ENCODE data around the gene GID8. TPM values are rescaled to one million over a fixed set of nuclear protein-coding genes. Genes with fewer than 3 reads are reported as not detected.

GID8 gene
- total RNA-seq, 1 experiment from 2014 or later, result 37.2 TPM

DNA sequence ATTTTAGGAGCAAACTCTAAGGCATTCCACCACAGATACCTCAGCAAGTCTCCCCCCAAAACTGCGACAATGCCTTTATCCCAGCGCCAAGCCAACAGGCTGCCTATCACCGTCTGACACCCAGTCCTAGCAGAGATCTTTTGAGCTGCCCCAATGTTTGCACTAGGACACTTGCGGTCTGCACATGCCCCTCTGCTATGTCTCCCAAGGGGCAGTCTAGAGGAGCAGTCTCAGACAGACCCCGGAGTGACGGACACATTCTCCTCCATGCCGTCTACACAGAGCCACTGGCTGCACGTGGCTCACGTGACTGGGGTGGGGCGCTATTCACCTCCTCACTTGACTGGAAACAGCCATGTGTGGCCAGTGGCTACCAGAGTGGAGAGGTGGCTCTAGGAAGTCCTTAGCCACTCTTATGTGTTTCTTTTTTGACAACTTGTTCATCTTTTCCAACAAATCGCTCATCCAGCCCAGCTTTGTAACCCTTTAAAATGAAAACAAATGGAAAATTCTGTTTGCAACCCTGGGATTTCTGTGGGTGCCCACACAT lies 27.7 kb upstream of the GID8 start:
- peaks cover 67% of the 10 kb centered on the region for H3K79me2 ChIP-seq (ENCODE audit: low read length)
- no peaks in the 10 kb centered on the region for H3K27me3 ChIP-seq (ENCODE audit: low read length)
- CTCF ChIA-PET, result no interaction called here
- peaks cover 52% of the 10 kb centered on the region for H4K20me1 ChIP-seq (ENCODE audit: low read length)
- H3F3A ChIP-seq (ENCODE audit: low read length, unreplicated experiment), result no peaks in the 10 kb centered on the region
- no peak overlapping the region for H3K4me2 ChIP-seq (ENCODE audit: low read length)
- DNase-seq (no peak), ATAC-seq (no peak)
- intact Hi-C loops (cut with micrococcal nuclease), result no loop called here
- POLR2A ChIA-PET (ENCODE audit: unreplicated experiment), result no interaction called here
- no peaks in the 10 kb centered on the region for H3K9me2 ChIP-seq (replicated peaks; ENCODE audit: low read length)
- no peaks in the 10 kb centered on the region for H3K4me1 ChIP-seq (ENCODE audit: insufficient read depth, low read length)
- BruUV-seq (replicated peaks), result no TSS peak
- no peak overlapping the region for H2AFZ ChIP-seq (ENCODE audit: low read length)
- H3K27ac ChIP-seq (ENCODE audit: low read length), result no peak overlapping the region
- TF ChIP-seq EZH2 (IDR thresholded peaks at IDR 0.05; ENCODE audit: low read length, unreplicated experiment), result no peak
- TF ChIP-seq EZH2phosphoT487 (IDR thresholded peaks at IDR 0.05; ENCODE audit: borderline replicate concordance, low read length), result no peak
- TF ChIP-seq, protein P1, sequence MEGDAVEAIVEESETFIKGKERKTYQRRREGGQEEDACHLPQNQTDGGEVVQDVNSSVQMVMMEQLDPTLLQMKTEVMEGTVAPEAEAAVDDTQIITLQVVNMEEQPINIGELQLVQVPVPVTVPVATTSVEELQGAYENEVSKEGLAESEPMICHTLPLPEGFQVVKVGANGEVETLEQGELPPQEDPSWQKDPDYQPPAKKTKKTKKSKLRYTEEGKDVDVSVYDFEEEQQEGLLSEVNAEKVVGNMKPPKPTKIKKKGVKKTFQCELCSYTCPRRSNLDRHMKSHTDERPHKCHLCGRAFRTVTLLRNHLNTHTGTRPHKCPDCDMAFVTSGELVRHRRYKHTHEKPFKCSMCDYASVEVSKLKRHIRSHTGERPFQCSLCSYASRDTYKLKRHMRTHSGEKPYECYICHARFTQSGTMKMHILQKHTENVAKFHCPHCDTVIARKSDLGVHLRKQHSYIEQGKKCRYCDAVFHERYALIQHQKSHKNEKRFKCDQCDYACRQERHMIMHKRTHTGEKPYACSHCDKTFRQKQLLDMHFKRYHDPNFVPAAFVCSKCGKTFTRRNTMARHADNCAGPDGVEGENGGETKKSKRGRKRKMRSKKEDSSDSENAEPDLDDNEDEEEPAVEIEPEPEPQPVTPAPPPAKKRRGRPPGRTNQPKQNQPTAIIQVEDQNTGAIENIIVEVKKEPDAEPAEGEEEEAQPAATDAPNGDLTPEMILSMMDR (conservative IDR thresholded peaks at IDR 0.05; ENCODE audit: low read depth, low read length), result no peak
- no peak overlapping the region for H3K4me3 ChIP-seq (ENCODE audit: low read length)
- peaks cover 71% of the 10 kb centered on the region for H3K36me3 ChIP-seq (ENCODE audit: low read depth, low read length)
- H3K9ac ChIP-seq (ENCODE audit: low read length), result no peak overlapping the region
- no peaks in the 10 kb centered on the region for H3K9me3 ChIP-seq (ENCODE audit: low read length)

DNA sequence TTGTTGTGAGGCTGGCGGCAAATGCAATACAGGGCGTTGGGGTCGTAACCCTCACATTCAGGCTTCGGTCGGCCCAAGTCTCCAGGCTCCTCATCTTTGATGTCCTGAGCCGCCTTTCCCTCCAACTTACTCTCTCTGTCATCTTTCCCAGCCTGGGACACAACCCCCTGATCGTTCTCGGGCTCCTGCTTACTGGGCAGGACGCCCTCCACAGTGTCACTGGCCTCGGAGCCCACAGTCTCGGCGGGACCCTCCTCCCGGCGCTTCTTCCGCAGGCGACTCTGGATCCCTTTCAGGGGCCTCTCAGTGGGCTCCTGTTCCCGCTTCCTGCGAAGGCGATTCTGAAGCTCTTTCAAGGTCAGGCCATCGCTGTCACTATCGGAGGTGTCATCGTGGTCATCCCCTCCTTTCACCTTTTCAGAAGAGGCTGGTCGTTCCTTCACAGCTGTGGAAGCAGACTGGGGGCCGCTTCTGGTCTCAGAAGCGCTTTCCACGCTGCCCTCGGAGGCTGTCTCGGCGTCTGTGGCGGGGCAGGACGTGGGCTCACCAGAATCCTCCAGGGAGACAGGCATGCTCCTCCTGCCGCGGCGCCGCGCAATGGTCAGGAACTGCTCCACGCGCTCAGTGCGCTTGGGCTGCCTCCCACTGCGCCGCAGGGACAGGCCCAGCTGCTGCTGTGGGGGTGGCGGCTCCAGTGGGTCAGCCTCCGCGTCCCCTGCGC lies 27.0 kb upstream of the GID8 start:
- H3K9me3 ChIP-seq (ENCODE audit: low read length), result no peaks in the 10 kb centered on the region
- ATAC-seq, result no peak
- no TSS peak for BruUV-seq (replicated peaks)
- H3K4me2 ChIP-seq (ENCODE audit: low read length), result no peak overlapping the region
- no peak overlapping the region for H3K9ac ChIP-seq (ENCODE audit: low read length)
- peaks cover 56% of the 10 kb centered on the region for H4K20me1 ChIP-seq (ENCODE audit: low read length)
- TF ChIP-seq, protein P1 (conservative IDR thresholded peaks at IDR 0.05; ENCODE audit: low read depth, low read length), result no peak
- TF ChIP-seq EZH2 (IDR thresholded peaks at IDR 0.05; ENCODE audit: low read length, unreplicated experiment), result no peak
- TF ChIP-seq EZH2phosphoT487 (IDR thresholded peaks at IDR 0.05; ENCODE audit: borderline replicate concordance, low read length), result no peak
- ChIA-PET POLR2A (ENCODE audit: unreplicated experiment) (no interaction called here), CTCF (no interaction called here)
- no peaks in the 10 kb centered on the region for H3K27me3 ChIP-seq (ENCODE audit: low read length)
- no peaks in the 10 kb centered on the region for H3K9me2 ChIP-seq (replicated peaks; ENCODE audit: low read length)
- no peak for DNase-seq
- H3F3A ChIP-seq (ENCODE audit: low read length, unreplicated experiment), result no peaks in the 10 kb centered on the region
- intact Hi-C loops (cut with micrococcal nuclease), result no loop called here
- H3K36me3 ChIP-seq (ENCODE audit: low read depth, low read length), result peaks cover 64% of the 10 kb centered on the region
- H3K27ac ChIP-seq (ENCODE audit: low read length), result no peak overlapping the region
- no peak overlapping the region for H3K4me3 ChIP-seq (ENCODE audit: low read length)
- no peaks in the 10 kb centered on the region for H3K4me1 ChIP-seq (ENCODE audit: insufficient read depth, low read length)
- H2AFZ ChIP-seq (ENCODE audit: low read length), result no peak overlapping the region
- peaks cover 73% of the 10 kb centered on the region for H3K79me2 ChIP-seq (ENCODE audit: low read length)

DNA sequence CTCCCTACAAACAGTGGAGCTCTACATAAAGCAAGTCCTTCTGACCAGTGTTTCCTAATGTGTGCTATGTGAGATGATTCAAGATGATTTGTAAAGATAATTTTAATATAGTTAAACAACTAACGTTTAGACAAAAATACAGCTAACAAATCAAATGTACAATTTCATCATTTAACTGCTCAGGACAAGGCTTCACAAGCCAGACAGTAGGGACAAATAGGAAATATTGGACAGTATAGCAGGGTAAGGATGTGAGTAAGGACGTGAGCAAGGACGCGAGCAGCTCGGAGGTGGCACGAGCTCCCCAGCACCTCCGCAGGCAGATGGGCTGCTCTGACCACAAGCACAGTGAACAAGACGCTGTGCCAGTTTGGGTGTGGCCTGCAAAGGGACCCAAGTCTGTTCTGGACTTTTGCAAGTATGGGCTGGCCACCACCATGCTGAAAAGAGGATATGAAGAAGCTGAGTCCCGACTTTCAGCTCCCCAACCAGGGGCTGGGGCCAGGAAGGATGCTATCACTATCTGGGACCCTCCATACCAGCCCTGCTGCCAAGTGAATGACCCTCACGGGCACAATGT lies 26.2 kb upstream of the GID8 start:
- no peaks in the 10 kb centered on the region for H3K27me3 ChIP-seq (ENCODE audit: low read length)
- POLR2A ChIA-PET (ENCODE audit: unreplicated experiment), result no interaction called here
- H3K36me3 ChIP-seq (ENCODE audit: low read depth, low read length), result peaks cover 56% of the 10 kb centered on the region

More for the DNA sequence above, 26.2 kb upstream of the GID8 start:
- CTCF ChIA-PET, result no interaction called here
- H3K9ac ChIP-seq (ENCODE audit: low read length), result no peak overlapping the region
- peaks cover 57% of the 10 kb centered on the region for H4K20me1 ChIP-seq (ENCODE audit: low read length)
- H2AFZ ChIP-seq (ENCODE audit: low read length), result no peak overlapping the region
- H3F3A ChIP-seq (ENCODE audit: low read length, unreplicated experiment), result no peaks in the 10 kb centered on the region
- H3K4me2 ChIP-seq (ENCODE audit: low read length), result no peak overlapping the region
- no peak overlapping the region for H3K4me3 ChIP-seq (ENCODE audit: low read length)
- H3K27ac ChIP-seq (ENCODE audit: low read length), result no peak overlapping the region
- H3K79me2 ChIP-seq (ENCODE audit: low read length), result peaks cover 82% of the 10 kb centered on the region
- no peaks in the 10 kb centered on the region for H3K9me2 ChIP-seq (replicated peaks; ENCODE audit: low read length)
- TF ChIP-seq EZH2phosphoT487 (IDR thresholded peaks at IDR 0.05; ENCODE audit: borderline replicate concordance, low read length), result no peak
- TF ChIP-seq EZH2 (IDR thresholded peaks at IDR 0.05; ENCODE audit: low read length, unreplicated experiment), result no peak
- TF ChIP-seq, protein P1 (conservative IDR thresholded peaks at IDR 0.05; ENCODE audit: low read depth, low read length), result no peak
- DNase-seq, result no peak
- intact Hi-C loops (cut with micrococcal nuclease), result no loop called here
- ATAC-seq, result no peak
- BruUV-seq (replicated peaks), result no TSS peak
- no peaks in the 10 kb centered on the region for H3K9me3 ChIP-seq (ENCODE audit: low read length)
- no peaks in the 10 kb centered on the region for H3K4me1 ChIP-seq (ENCODE audit: insufficient read depth, low read length)
